WTC11 (cell line): ENCODE results near the gene IGSF6. TPM values are rescaled to one million over a fixed set of nuclear protein-coding genes. Genes with fewer than 3 reads are reported as not detected.

Experiments
- ATAC-seq: fragments of 200-7000 bp; cut with Tn5 transposase; 2 replicates; pipeline ENCODE4 v1.10.0; 2021; ENCODE audit warnings: mild to moderate bottlenecking, moderate library complexity
- CTCF ChIA-PET: fragments of 300-600 bp; sonication (Branson Sonifier 250); formaldehyde crosslinking; loops from one replicate; lab custom pipeline; 2021; ENCODE audit warnings: antibody characterized with exemption; lab: Charles Lee
- POLR2A ChIA-PET: fragments of 350-600 bp; sonication (Branson Sonifier 250); formaldehyde crosslinking; loops from one replicate; lab custom pipeline; 2021; ENCODE audit warnings: antibody characterized with exemption; lab: Charles Lee
- DNase-seq: peaks from one replicate; pipeline ENCODE4 v3.0.0; 2021; ENCODE audit warnings: low spot score
- H3K27ac Mint-ChIP-seq: 2 replicates; pipeline ENCODE4 v1.8.0; 2021; ENCODE audit warnings: mixed read lengths
- H3K27me3 Mint-ChIP-seq: 2 replicates; pipeline ENCODE4 v1.8.0; 2021; ENCODE audit warnings: low read depth, mild to moderate bottlenecking, moderate library complexity, mixed read lengths
- H3K36me3 Mint-ChIP-seq: 2 replicates; pipeline ENCODE4 v1.8.0; 2021; ENCODE audit warnings: mixed read lengths
- H3K4me1 Mint-ChIP-seq: 2 replicates; pipeline ENCODE4 v1.8.0; 2022; ENCODE audit warnings: mixed read lengths
- H3K4me3 Mint-ChIP-seq: 2 replicates; pipeline ENCODE4 v1.8.0; 2021; ENCODE audit warnings: mild to moderate bottlenecking, moderate library complexity, mixed read lengths
- H3K9me3 Mint-ChIP-seq: 2 replicates; pipeline ENCODE4 v1.8.0; 2021; ENCODE audit warnings: mixed read lengths
- ATF6 ChIP-seq: sonication (generic); formaldehyde crosslinking; IDR thresholded peaks from 2 replicates; pipeline ENCODE4 v1.8.1; 2023; ENCODE audit warnings: mild to moderate bottlenecking, missing genetic modification reagents
- CTCF ChIP-seq: fragments of 200-600 bp; IDR thresholded peaks from 2 replicates; pipeline ENCODE4 v1.8.0; 2022; ENCODE audit warnings: antibody characterized with exemption
- ETV6 ChIP-seq: sonication (generic); formaldehyde crosslinking; IDR thresholded peaks from 2 replicates; pipeline ENCODE4 v1.8.1; 2022; ENCODE audit warnings: mild to moderate bottlenecking, missing genetic modification reagents
- FOXJ3 ChIP-seq: sonication (generic); formaldehyde crosslinking; IDR thresholded peaks from 2 replicates; pipeline ENCODE4 v1.9.0; 2021; ENCODE audit warnings: missing genetic modification reagents, mild to moderate bottlenecking, borderline replicate concordance
- GRHL2 ChIP-seq: fragments of 250-450 bp; sonication (Bioruptor Pico); IDR thresholded peaks from 2 replicates; pipeline ENCODE4 v1.8.0; 2022; ENCODE audit warnings: mild to moderate bottlenecking, moderate library complexity; ENCODE audit not compliant: insufficient replicate concordance, severe bottlenecking
- HMGA2 ChIP-seq: fragments of 250-450 bp; sonication (Bioruptor Pico); IDR thresholded peaks from 2 replicates; pipeline ENCODE4 v1.4.0; 2021; ENCODE audit warnings: mild to moderate bottlenecking, moderate library complexity
- IRF2 ChIP-seq: sonication (generic); formaldehyde crosslinking; IDR thresholded peaks from 2 replicates; pipeline ENCODE4 v1.8.0; 2022; ENCODE audit warnings: low read depth, missing genetic modification reagents, borderline replicate concordance
- RORB ChIP-seq: fragments of 250-450 bp; sonication (Bioruptor Pico); IDR thresholded peaks from 2 replicates; pipeline ENCODE4 v1.9.0; 2021; ENCODE audit warnings: mild to moderate bottlenecking
- SMAD4 ChIP-seq: sonication (generic); formaldehyde crosslinking; IDR thresholded peaks from 2 replicates; pipeline ENCODE4 v1.8.0; 2022; ENCODE audit warnings: mild to moderate bottlenecking, missing genetic modification reagents
- ZBTB21 ChIP-seq: sonication (generic); formaldehyde crosslinking; IDR thresholded peaks from 2 replicates; pipeline ENCODE4 v1.8.1; 2023; ENCODE audit warnings: mild to moderate bottlenecking, missing genetic modification reagents, borderline replicate concordance
- ZNF512 ChIP-seq: sonication (generic); formaldehyde crosslinking; IDR thresholded peaks from 2 replicates; pipeline ENCODE4 v1.8.1; 2022; ENCODE audit warnings: missing genetic modification reagents, borderline replicate concordance
- ZNF532 ChIP-seq: fragments of 250-450 bp; sonication (Bioruptor Pico); IDR thresholded peaks from 2 replicates; pipeline ENCODE4 v1.9.0; 2021; ENCODE audit warnings: mild to moderate bottlenecking, borderline replicate concordance
- ZSCAN18 ChIP-seq: fragments of 250-450 bp; sonication (Bioruptor Pico); IDR thresholded peaks from 2 replicates; pipeline ENCODE4 v2.1.2; 2022; ENCODE audit warnings: mild to moderate bottlenecking, moderate library complexity
- total RNA-seq: library from RNA; stranded (reverse); gene quantifications from 3 replicates; pipeline ENCODE4 v1.2.3, GENCODE V29; 2021
- TF ChIP-seq, protein P1 (sequence below): sonication (generic); formaldehyde crosslinking; conservative IDR thresholded peaks from 2 replicates; pipeline ENCODE4 v1.8.1; 2023; ENCODE audit warnings: mild to moderate bottlenecking, low read depth, missing genetic modification reagents, moderate library complexity
- TF ChIP-seq, protein P2 (sequence below): sonication (generic); formaldehyde crosslinking; conservative IDR thresholded peaks from 2 replicates; pipeline ENCODE4 v1.8.1; 2022; ENCODE audit warnings: mild to moderate bottlenecking, missing genetic modification reagents
- TF ChIP-seq, protein P3 (sequence below): fragments of 250-450 bp; sonication (Bioruptor Pico); IDR thresholded peaks from 2 replicates; pipeline ENCODE4 v1.8.0; 2021; ENCODE audit warnings: mild to moderate bottlenecking

Gene IGSF6
- total RNA-seq, 1 experiment from 2014 or later, result not detected

GRCh38 chr16:21590796-21591195 is 61.6 kb downstream of the IGSF6 start:
- ChIA-PET CTCF (interaction anchor here (2.2 kb wide), 1 partner anchor 49 kb away, joined by 9 read pairs; no protein-coding TSS in a partner anchor), POLR2A (interaction anchor here (0.6 kb wide), 1 partner anchor 32 kb away, joined by 6 read pairs; no protein-coding TSS in a partner anchor)
- no peaks in the 10 kb centered on the region for H3K9me3 Mint-ChIP-seq
- ATAC-seq, result no peak
- no peaks in the 10 kb centered on the region for H3K36me3 Mint-ChIP-seq
- peaks cover 3% of the 10 kb centered on the region; the same call in 1 of the 2 replicates for H3K27me3 Mint-ChIP-seq
- H3K4me1 Mint-ChIP-seq, result no peaks in the 10 kb centered on the region
- H3K4me3 Mint-ChIP-seq, result no peak overlapping the region
- TF ChIP-seq ZNF512, result no peak
- TF ChIP-seq ZSCAN18 (CRISPR knock-in tag), result no peak
- TF ChIP-seq, protein P1, sequence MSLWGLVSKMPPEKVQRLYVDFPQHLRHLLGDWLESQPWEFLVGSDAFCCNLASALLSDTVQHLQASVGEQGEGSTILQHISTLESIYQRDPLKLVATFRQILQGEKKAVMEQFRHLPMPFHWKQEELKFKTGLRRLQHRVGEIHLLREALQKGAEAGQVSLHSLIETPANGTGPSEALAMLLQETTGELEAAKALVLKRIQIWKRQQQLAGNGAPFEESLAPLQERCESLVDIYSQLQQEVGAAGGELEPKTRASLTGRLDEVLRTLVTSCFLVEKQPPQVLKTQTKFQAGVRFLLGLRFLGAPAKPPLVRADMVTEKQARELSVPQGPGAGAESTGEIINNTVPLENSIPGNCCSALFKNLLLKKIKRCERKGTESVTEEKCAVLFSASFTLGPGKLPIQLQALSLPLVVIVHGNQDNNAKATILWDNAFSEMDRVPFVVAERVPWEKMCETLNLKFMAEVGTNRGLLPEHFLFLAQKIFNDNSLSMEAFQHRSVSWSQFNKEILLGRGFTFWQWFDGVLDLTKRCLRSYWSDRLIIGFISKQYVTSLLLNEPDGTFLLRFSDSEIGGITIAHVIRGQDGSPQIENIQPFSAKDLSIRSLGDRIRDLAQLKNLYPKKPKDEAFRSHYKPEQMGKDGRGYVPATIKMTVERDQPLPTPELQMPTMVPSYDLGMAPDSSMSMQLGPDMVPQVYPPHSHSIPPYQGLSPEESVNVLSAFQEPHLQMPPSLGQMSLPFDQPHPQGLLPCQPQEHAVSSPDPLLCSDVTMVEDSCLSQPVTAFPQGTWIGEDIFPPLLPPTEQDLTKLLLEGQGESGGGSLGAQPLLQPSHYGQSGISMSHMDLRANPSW, result no peak
- TF ChIP-seq ATF6, result no peak
- no peak for TF ChIP-seq HMGA2
- TF ChIP-seq, protein P2, sequence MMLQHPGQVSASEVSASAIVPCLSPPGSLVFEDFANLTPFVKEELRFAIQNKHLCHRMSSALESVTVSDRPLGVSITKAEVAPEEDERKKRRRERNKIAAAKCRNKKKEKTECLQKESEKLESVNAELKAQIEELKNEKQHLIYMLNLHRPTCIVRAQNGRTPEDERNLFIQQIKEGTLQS (CRISPR knock-in tag), result no peak
- no peak for TF ChIP-seq FOXJ3 (CRISPR knock-in tag)
- TF ChIP-seq ETV6 (CRISPR knock-in tag), result no peak
- no peak overlapping the region for H3K27ac Mint-ChIP-seq
- no peak for DNase-seq

DNA sequence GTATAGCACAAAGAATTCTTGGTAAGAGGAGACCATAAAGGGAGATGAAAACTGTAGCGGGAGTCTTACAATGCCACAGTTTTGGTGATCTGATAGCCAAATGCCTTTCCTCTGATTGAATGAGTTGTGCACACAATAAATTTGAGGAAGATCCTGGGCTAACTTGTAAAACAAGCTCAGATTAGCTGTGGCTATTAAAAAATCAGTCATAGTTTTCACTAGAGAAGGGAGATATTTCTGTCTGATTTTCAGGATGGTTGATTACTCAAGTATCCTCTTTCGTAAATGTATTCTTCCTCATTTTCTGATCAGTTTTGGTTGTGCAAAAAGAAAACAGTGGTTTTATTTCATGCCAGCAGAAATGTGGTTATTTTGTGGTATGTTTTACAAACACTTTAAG is 62.1 kb downstream of the IGSF6 start:
- no peak overlapping the region for H3K27ac Mint-ChIP-seq
- no peak for ATAC-seq
- no peaks in the 10 kb centered on the region for H3K36me3 Mint-ChIP-seq
- DNase-seq, result no peak
- no peaks in the 10 kb centered on the region for H3K9me3 Mint-ChIP-seq
- H3K4me3 Mint-ChIP-seq, result no peak overlapping the region
- ChIA-PET CTCF (interaction anchor here (1.3 to 2.2 kb wide), 2 partner anchors 50 to 67 kb away, joined by 3 to 9 read pairs; no protein-coding TSS in a partner anchor), POLR2A (no interaction called here)
- H3K4me1 Mint-ChIP-seq, result no peaks in the 10 kb centered on the region
- peaks cover 3% of the 10 kb centered on the region; the same call in 1 of the 2 replicates for H3K27me3 Mint-ChIP-seq
- TF ChIP-seq IRF2 (CRISPR knock-in tag), result no peak
- TF ChIP-seq ZNF532, result no peak
- TF ChIP-seq SMAD4 (CRISPR knock-in tag), result no peak
- TF ChIP-seq, protein P3, sequence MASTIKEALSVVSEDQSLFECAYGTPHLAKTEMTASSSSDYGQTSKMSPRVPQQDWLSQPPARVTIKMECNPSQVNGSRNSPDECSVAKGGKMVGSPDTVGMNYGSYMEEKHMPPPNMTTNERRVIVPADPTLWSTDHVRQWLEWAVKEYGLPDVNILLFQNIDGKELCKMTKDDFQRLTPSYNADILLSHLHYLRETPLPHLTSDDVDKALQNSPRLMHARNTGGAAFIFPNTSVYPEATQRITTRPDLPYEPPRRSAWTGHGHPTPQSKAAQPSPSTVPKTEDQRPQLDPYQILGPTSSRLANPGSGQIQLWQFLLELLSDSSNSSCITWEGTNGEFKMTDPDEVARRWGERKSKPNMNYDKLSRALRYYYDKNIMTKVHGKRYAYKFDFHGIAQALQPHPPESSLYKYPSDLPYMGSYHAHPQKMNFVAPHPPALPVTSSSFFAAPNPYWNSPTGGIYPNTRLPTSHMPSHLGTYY, result no peak
- no peak for TF ChIP-seq CTCF
- TF ChIP-seq GRHL2, result no peak
- no peak for TF ChIP-seq RORB (CRISPR knock-in tag)
- no peak for TF ChIP-seq ZBTB21 (CRISPR knock-in tag)
- TF ChIP-seq ZNF512, result no peak
